GM18502 (cell line): ENCODE results near the gene CCDC197.

ENCODE experiments used
- ATAC-seq: cut with Tn5 transposase; IDR thresholded peaks from one replicate; pipeline ENCODE4 v1.9.1; 2021; ENCODE audit warnings: mild to moderate bottlenecking; ENCODE audit not compliant: unreplicated experiment, poor library complexity

Gene CCDC197

DNA sequence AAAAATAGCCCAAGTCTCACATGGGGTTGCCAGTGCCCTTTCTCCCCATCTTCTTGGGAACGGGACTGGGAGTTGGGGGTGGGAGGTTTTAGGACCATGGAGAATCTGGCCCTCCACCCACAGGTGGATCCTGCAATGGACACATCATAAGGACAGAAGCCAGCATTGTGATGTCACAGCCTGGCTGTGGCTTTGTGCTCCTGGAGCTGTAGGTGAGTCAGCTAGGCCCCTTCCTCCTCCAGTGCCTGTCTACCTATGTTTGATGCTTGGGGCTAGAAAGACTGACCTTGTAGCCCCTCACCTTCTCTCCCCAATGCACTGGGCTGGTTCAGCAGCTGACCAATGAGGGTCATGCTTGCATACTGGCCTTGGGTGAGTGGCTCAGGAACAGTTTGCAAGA is at the start of gene CCDC197:
TSS of gene CCDC197 (plus strand) at position 220 of the 400 bp plus-strand sequence. CDS start 831 bp downstream, outside the sequence.
- no peak for ATAC-seq

DNA sequence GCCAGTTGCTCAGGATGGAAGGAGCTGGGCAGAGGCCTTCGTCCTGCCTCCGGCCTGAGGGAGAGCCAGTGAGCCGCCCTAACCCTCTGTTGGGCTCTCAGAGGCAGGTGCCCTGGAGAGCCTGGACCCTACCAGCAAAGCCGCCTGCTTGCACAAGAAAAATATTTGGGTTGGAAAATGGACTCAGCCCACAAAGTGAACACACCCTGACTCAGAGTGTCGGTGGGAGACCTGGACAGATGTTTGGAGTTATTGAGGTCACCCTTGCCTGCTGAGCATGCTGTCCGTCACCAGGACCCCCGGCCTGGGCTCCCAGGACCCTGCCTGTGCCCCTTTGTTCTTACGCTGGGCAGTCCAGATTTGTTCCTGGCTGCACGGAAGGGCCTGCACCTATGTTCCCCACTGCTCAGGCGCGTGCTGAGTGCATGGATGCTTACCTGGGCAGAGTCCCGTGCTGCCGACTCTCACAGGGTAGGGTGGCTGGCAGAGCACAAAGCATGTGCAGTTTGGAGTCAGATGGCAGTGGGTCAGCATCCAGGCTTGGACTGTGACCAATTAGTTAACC is 47.5 kb upstream of the CCDC197 start:
- ATAC-seq, result no peak

DNA sequence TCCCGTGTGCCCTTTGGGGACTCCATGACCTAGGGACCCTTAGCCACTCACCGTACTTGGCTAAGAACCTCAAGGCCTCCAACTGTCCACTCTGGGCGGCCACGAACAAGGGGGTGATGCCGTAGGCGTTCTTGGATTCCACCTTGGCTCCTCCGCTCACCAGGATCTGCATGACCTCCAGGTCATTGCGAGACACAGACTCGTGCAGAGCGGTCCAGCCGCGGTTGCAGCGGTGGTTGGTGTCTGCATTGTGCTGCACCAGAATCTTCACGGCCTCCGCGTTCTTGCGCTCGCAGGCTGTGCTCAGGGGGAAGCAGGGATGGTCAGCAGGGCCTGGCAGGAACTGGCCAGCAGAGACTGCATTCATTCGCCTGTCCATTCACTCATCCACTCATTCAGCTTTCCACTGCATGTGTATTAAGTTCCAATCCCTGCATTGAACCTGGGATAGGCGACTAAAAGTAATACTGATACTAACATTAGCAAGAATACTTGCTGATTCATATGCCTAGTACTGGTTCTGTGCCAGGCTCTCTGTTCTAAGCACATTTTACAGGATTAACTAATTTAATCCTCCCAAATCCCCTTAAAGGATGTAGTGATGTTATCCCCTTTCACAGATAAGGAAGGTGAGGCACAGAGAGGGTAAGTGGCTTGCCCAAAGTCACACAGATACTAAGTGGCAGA is 46.0 kb upstream of the CCDC197 start:
- no peak for ATAC-seq

DNA sequence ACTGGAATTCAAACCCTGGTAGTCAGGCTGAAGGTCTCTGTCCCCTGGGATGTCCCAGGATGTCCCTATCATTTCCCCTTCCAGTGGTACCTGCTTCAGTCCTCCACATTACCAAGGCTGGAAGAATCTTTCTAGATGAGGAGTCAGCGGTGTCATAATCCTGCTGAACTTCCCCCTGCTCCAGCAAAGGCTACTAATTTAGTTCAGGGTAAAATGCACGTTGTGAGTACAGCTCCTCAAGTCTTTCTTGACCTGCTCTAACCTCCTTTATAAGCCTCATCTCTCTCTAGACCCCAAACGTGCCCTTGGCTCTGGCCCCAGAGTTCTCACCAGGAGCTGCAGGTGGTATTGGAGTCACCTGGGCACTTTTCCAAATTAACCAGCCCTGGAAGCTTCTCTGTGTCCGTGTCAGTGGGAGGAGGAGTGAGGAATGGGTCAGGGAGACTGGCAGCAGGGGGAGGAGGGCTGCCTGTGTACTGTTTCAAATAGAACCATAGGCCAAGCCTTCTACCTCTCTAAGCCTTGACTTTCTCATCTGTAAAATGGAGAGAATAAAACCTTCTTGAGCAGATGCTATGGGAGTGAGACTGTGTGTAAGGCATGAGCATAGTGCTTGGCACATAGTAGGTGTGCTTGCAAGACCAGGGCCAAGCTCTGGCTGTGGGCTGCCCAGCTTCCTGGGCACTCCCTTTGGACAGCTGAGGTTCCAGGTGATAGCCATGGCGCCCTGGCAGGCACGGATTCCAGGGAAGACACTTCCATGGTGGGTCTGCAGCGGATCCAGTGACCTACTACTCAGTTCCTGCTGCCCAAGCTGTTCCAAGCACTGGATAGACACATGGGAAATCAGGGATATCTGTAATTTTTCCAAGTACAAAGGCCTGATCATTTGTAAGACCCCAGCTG is 45.2 kb upstream of the CCDC197 start:
- no peak for ATAC-seq

DNA sequence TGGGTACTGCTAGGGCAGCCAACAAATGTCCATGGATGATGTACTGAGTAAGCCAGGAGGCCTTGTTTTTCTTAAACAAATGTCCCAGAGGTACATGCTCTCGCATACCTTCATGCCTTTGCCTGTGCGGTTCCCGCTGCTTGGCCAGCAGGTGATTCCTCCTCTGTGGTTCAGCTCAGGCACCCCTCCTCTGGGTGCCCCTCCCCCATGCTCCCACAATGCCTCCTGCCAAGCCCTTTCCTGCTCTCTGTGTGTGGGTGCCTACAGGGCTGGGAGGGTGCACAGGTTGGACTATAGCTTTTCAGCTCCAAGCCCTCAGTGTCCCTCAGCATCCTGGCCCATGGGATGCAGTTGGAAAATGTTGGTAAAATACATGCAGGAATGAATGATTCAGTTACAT is 44.3 kb upstream of the CCDC197 start:
- no peak for ATAC-seq

DNA sequence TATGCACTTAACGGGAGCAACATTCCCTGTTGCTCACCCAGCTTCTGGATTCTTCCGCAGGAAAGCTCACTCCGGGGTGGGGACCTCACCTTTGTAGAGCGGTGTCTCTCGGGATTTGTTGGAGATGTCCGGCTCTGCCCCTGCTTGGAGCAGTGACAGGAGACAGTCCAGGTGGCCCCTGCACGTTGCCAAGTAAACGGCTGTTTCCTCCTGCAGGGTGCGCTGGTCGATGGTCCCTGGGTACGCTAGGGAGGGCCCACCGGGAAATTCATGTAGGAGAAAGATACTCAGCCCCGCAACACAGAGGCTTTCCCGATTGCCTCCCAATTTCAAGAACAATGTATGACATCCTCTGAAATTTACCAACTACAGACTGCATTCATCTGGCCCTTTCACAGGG is 43.8 kb upstream of the CCDC197 start:
- ATAC-seq, result no peak

DNA sequence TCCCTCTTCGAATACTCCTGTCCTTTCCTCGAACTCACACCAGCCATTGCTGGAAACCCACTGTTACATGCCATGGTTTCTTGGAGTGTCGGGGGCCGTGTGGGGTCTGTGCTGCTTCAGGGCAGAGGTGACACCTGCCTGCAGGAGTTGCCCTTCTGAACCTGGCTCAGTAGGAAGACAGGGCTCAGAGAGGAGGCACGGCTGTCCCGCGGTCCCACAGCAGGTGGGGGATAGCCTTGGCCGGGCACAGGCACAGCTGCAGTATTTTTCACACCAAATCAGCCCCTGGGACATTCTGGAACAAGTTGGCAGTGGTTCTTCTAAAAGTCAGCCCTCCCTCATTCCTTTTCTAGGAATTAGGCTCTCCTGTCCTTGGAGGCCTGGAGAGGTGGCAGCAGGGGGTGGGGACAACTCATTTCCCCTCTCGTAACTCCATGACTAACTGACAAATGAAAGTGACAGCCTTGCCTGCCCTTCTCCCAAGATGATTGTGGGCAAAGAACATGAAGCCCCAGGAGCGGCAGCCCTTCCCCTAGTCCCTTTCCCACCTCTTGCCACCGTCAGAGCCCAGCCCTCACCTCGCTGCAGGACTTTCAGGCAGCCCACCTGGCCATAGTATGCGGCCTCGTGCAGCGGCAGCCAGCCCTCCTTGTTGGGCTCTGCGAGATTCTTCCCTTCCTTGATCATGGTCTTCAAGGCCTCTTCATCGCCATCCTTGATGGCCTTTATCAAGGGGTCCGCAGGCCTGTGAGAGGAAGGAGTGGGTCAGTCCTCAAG is 43.2 kb upstream of the CCDC197 start:
- ATAC-seq, result no peak

DNA sequence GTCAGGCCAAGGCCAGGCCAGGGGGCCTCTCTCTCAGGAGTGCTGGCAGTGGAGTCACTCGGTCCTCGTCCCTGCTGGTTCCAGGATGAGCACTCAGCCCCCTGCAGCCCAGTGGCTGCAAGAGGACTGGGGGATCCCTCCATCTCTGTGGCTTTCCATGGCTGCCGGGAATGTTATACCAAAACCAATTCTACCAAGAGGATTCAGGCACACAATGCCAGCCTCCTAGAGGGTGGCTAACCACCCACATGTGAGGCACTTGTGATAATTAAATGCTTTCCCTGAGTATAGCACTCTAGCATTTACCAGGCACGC is 42.6 kb upstream of the CCDC197 start:
- ATAC-seq, result no peak

DNA sequence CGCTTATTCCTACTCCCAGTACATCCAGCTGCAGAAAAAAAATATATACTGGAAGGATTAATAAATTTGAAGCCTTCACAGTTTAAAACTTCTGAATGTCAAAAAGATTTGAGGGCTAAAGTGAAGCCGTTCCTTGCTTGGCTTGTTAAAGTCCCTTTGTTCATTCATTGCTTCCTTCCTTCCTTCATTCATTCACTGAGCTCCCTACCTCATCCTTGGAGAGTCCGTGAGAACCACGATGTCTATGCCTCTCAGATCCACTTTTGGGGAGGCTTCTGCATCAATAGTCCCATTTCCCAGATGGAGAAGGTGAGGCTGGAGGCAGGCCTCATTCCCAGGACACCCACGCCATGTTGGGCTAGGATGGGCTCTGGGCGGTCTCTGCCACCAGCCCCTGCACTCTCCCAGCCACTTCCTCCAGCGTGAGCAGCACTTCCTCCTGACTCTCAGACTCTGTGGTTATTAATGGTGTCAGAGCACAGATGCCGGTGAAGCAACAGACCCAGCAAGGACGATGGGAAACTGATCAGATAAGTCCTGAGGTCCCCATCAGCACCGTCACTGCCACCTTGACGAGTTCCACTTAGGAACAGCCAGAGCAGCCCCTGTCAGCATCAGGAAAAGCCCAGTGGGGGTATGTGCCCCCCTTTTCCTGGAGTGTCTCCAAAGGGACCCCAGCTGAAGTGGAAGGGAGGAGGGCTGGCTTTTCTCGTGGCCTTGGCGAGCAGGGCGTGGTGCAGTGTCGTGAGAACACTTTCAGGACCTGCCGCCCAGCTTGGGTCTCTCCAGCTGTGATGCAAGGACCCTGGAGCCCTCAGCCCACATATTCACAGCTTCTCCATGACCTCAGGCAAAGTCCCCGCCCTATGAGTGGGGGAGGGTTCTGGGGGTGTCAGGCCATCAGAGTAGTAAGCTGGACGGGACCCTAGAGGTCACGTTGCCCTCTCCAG is 41.9 kb upstream of the CCDC197 start:
- ATAC-seq, result no peak

DNA sequence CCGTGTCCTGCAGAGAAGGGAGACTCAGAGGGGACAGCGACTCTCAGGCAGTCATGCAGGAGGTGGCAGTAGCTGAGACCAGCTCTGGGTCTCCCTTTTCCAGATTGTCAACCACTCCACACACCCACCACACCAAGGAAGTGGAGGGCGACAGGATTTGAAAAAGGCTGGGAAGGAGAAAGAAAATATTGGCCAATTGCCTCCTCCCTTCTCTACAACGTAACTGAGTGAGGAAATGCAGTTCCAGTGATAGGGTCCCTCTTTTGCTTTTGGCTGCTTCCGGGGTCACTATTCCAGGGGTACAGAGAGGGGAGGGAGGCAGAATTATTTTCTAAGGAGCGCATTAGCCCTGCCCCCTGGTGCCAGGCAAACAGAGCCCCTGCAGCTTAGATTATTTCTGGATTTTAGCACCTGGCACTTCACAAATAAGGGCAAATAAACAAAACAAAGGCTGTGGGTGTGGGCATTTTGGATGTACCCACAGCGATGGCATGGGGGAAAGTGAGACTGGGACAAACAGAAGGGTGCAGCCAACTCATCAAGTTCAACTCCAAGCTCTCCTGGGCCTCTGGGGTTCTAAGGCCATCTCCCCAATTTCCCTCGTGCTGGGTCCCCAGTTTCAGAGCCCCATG is 41.1 kb upstream of the CCDC197 start:
- no peak for ATAC-seq

DNA sequence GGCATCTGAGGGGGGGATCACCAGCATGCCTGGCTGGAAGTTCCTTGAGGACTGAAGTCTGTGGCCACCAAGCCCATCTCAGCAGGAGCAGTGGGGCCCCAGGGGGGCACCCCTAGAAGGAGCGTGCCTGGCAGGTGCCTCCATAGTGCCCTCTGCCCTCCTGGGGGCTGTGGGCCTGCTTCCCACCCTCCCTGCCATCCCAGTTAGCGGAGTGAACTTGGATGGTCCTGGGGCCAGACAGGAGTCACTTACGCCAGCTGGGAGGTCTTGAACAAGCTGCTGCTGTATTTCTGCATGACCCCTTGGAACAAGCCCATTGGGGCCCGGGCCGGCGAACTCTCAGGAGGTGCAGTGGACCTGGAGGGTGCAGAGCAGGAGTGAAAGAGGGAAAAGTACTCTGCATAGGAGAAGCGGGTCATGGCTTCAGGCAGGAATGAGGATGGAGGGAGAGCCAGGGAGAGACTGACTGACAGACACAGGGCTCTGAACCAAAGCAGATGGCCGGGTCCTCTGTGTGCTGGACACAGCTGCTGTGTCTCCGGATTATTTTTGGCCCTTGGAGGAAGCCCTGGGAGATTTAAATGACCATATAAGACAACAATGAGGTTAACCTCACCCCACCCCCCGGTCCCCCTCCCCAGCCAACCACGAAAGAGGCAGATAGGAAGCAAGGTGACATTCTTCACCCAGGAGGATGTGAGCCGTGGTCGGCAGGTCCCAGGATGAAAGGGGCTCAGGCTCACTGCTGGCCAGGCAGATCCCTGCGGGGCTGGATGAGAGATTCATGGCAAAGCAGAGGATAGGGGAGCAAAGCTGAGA is 40.4 kb upstream of the CCDC197 start:
- ATAC-seq, result no peak

DNA sequence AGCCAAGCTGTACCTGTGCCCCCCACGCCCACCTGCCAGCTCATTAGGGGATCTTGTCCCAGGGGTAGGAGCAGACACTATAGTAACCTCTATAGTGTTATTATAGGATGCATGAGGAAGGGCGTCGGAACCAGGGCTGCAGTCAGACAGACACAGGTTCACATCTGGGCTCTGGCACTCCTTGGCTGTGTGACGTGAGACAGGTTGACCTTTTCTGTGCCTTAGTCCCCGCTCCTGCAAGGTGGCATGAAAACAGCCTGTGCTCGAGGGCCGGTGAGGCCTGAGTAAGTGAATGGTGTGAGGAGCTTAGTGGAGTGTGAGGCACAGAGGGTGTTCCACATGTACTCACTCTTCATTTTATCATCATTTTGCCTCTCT is 39.8 kb upstream of the CCDC197 start:
- ATAC-seq, result no peak

DNA sequence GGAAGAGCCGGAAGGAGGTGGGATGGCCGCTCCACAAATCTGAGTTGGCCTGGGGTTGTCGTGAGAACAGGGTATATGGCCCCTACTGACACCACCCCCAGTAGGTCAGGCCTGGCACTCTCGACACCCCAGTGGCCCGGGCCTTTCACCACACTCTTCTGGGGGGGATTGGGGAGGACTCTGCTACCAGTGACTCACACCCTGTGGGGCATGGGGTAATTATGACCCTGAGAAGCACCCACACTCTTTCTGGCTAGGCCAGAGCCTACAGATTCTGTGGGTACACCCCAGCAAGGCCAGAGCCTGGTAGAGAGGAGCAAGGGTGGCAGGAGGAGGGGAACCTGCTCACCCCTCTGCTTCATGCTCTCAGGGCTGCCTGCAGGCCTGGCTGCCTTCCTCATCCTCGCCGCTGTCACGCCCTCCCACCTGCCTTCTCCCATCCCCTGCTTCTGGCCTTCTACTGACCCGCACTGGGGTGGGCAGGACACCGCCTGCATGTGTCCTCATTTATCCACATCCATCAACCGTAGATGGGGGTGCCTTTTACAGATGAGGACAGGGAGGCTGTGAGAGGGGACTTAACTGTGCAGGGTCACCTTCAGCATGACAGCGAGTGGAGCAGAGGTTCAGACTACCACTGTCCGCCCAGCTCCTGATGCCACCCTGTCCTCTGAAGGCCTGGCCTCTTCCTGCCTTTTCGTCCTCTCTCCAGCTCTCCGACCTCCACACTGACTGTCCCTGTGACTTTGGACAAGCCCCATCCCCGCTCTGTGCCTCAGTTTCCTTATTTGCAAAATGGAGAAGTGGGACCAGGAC is 39.1 kb upstream of the CCDC197 start:
- ATAC-seq, result no peak

DNA sequence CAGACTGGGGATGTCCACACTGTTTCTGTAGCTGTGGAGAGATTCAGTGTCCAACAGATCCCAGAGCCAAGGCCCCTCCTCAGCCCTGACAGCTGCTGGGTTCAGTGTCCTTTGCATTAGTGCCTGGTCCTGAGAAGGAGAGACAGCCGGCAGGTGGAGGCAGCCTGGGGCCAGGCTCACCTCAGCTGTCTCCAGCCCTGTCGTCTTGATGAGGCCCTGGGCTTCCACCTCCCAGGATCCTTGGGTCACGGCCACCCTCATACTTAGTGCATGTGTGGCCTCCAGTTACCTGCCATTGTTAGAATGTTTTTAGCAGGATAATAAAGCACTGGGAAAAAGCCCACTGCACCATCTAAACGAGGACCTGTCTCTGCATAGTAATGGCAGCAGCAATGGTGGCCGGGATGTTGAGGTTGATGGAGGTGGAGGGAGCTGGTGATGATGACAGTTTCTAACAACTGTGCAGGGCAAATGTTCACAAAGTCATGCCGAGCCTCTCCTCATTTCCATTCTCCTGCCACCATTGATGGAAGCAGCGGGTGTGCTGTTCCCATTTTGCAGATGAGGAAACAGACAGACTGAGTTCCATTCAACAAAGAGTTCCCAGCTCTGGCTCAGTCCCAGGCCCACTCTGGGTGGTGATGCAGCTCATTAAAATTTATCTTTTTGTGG is 38.4 kb upstream of the CCDC197 start:
- no peak for ATAC-seq

DNA sequence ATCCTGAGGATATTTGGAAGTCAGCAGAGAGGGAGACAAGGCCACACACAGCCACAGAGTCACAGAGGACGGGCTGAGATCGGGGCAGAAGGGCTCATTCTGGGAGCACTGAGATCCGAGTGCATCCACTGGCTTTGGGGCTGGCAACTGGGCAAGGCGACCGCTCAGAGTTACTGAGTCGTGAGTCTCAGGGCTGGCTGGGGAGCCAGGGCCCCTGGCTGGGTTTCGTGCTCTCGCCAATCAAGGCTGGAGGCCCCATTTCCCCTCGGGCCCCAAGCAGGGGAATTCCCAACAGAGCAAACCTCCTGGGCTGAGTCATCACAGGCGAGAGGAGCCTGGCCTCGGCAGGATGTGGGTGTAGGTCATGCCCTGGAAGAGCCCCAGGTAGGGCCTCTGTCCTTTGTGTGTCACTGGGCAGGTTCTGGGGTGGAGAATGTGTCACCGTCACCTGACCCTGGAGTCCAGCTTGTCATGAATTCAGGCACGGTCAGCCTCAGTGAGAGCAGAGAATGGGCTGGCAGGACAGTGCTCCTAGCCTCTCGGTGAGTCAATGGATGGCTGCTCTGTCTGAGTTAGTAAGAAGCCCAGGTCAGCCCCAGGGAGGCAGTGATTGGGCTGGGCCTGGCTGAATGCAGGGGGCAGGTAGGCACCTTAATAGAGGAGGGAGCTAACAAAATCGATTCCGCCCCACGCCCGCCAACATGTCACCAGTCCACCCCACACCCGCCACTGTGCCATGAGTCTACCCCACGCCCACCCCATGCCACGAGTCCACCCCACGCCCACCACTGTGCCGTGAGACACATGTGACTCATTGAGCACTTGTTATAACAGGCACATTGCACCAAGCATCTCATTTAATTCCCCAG is 37.6 kb upstream of the CCDC197 start:
- ATAC-seq, result peak; percentile 76

DNA sequence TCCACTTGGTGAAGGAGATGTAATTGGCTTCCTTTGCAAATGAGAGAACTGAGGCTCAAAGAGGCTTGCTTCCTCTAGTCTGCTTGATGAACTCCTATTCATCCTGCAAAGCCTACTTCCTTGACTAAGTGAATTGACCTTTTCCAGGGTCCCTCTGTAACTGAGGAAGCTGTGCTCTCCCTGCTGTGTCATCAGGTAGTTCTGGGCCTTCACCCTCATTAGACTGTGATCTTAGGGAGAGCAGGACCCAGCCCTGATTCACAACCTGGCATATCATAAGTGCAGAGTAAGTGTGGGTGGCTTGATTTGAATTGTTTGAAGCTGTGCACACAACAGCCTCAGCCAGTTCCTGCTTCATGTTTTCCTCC is 37.0 kb upstream of the CCDC197 start:
- no peak for ATAC-seq
